Measurements from ENCODE around the gene CRTC1. TPM values are rescaled to one million over a fixed set of nuclear protein-coding genes. Genes with fewer than 3 reads are reported as not detected.

Gene CRTC1
- total RNA-seq, 1 donor from 2014 or later = 2.3 TPM

DNA sequence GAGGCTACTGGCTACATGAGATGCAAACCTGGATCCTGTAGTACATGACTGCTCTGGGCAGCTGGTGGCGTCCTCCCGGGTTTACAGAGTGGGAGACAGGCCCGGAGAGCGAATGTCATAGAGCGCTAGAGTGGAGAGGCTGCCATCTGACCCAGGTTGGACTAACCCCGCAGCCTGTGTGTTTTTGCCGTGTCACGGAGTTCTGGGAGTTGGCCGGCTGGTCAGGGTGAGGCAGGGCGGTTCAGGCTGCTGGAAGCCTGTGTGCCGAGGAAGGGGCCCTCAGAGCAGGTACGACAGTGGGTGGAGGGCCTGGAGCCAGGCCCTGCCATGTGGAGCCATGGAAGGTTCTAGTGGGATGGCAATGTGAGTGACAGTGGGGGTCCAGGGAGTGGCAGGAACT, 12.5 kb downstream of the CRTC1 start:
- DNase-seq (ENCODE audit: low read depth) = no peak
- TF ChIP-seq CTCF (IDR thresholded peaks at IDR 0.05; ENCODE audit: insufficient read depth, low read length, poor library complexity, severe bottlenecking) = no peak
- Histone ChIP-seq H3K4me3 (ENCODE audit: low read depth, low read length) (no peak overlapping the region), H3K27me3 (ENCODE audit: control insufficient read depth, insufficient read depth, low read length) (no peaks in the 10 kb centered on the region), H3K36me3 (ENCODE audit: control insufficient read depth, insufficient read depth, low read length) (no peaks in the 10 kb centered on the region)

DNA sequence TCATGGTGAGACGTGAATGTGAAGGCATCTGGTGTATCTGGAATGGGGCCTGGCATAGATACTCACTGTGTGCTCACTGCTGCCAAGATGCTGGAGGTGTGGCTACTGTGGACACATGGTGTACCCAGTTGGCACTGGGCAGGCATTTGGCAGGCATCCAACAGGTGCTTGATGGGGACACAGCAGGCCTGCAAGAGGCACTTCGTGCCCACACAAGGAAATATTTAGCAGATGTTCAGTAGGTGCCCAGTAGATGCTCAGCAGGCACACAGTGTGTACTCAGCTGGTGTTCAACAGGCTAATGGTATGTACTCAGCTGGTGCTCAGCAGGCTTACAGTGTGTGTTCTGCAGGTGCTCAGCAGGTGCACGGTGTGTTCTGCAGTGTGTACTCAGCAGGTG, 14.2 kb downstream of the CRTC1 start:
- Histone ChIP-seq H3K4me3 (ENCODE audit: low read depth, low read length) (no peak overlapping the region), H3K27me3 (ENCODE audit: control insufficient read depth, insufficient read depth, low read length) (no peaks in the 10 kb centered on the region), H3K36me3 (ENCODE audit: control insufficient read depth, insufficient read depth, low read length) (no peaks in the 10 kb centered on the region)
- DNase-seq (ENCODE audit: low read depth) = no peak
- no peak for TF ChIP-seq CTCF (IDR thresholded peaks at IDR 0.05; ENCODE audit: insufficient read depth, low read length, poor library complexity, severe bottlenecking)

GRCh38 chr19:18698321-18699167, 15.1 kb downstream of the CRTC1 start:
- Histone ChIP-seq H3K36me3 (ENCODE audit: control insufficient read depth, insufficient read depth, low read length) (no peaks in the 10 kb centered on the region), H3K4me3 (ENCODE audit: low read depth, low read length) (no peak overlapping the region), H3K27me3 (ENCODE audit: control insufficient read depth, insufficient read depth, low read length) (no peaks in the 10 kb centered on the region)
- TF ChIP-seq CTCF (IDR thresholded peaks at IDR 0.05; ENCODE audit: insufficient read depth, low read length, poor library complexity, severe bottlenecking) = no peak
- DNase-seq (ENCODE audit: low read depth) = no peak

- no peak overlapping the region for H3K4me3 ChIP-seq (ENCODE audit: low read depth, low read length)
- TF ChIP-seq CTCF (IDR thresholded peaks at IDR 0.05; ENCODE audit: insufficient read depth, low read length, poor library complexity, severe bottlenecking) = no peak
- no peak for DNase-seq (ENCODE audit: low read depth)
- no peaks in the 10 kb centered on the region for H3K27me3 ChIP-seq (ENCODE audit: control insufficient read depth, insufficient read depth, low read length)
- no peaks in the 10 kb centered on the region for H3K36me3 ChIP-seq (ENCODE audit: control insufficient read depth, insufficient read depth, low read length)
Measured at GRCh38 chr19:18699403-18700054, 16.0 kb downstream of the CRTC1 start.

DNA sequence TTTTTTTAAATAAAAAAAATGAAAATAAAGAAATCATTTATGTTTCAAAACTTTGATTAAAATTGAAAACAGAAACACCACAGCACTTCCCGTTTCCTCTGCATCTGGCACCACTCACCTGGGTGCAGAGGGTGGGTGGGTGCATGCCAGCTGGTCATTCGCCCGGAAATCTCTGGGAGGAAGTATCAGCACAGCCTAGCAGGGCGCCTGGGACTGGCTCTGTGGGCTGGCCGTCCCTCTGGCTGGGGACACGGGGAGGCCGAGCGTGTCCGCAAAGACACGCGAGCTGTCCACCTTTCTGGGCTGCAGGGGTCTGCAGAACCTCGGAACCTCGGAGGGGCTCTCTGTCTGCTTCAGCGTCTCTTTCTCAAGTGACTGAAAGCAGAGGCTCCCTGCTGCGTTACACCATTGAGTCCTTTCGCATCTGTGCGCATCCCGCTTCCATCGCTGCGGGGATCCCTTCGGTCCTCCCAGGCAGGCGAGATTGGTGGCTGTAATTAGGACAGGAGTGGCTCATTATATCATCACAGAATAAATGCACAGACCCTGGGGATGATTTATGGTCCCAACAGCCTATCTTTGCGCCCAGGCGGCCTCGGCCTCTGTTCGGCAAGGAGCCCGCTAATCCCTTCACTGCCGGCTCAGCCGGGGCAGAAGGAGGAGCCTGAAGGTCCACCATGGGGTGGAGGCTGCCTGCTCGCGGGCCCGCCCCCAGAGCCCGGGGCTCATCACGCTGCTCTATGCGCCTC, 17.2 kb downstream of the CRTC1 start:
- Histone ChIP-seq H3K4me3 (ENCODE audit: low read depth, low read length) (peak overlapping the region; percentile 26), H3K27me3 (ENCODE audit: control insufficient read depth, insufficient read depth, low read length) (no peaks in the 10 kb centered on the region), H3K36me3 (ENCODE audit: control insufficient read depth, insufficient read depth, low read length) (no peaks in the 10 kb centered on the region)
- peak; percentile 16 for DNase-seq (ENCODE audit: low read depth)
- TF ChIP-seq CTCF (IDR thresholded peaks at IDR 0.05; ENCODE audit: insufficient read depth, low read length, poor library complexity, severe bottlenecking) = no peak

All from kidney epithelial cell (primary cell).